CD14-positive monocyte (primary cell): ENCODE data around the gene MEGF9. TPM values are rescaled to one million over a fixed set of nuclear protein-coding genes. Genes with fewer than 3 reads are reported as not detected.

Experiments used
- DNase-seq, 3 donors: peaks; one replicate each; pipeline ENCODE4 v3.0.0-alpha.2; 2011 to 2022
- H2AFZ ChIP-seq: 2 replicates; pipeline ENCODE4 v1.6.0; 2012; ENCODE audit warnings: mild to moderate bottlenecking, low read depth, low read length, inconsistent platforms; ENCODE audit not compliant: insufficient read depth, poor library complexity, severe bottlenecking
- H3K27ac ChIP-seq, 2 donors: 1 replicate in 1 of 2; 2 replicates in 1 of 2; pipeline ENCODE4 v1.5.1; 2012 to 2013; ENCODE audit warnings: low read length in 2 of 2, control low read depth in 1 of 2, inconsistent platforms in 1 of 2, low read depth in 1 of 2, mild to moderate bottlenecking in 1 of 2
- H3K27me3 ChIP-seq, 2 donors: one replicate each; pipeline versions ENCODE4 v1.6.0 to v1.6.1; 2011 to 2013; ENCODE audit warnings: low read length in 2 of 2; ENCODE audit not compliant: control insufficient read depth in 2 of 2, insufficient read depth in 2 of 2
- H3K36me3 ChIP-seq, 2 donors: replicated peaks in 1 of 2; 1 replicate in 1 of 2; 2 replicates in 1 of 2; pipeline versions ENCODE4 v1.5.1 to v1.6.1; 2012 to 2013; ENCODE audit warnings: low read length in 2 of 2, control low read depth in 1 of 2, inconsistent platforms in 1 of 2, mild to moderate bottlenecking in 1 of 2; ENCODE audit not compliant: insufficient read depth in 2 of 2, control insufficient read depth in 1 of 2
- H3K4me1 ChIP-seq, 2 donors: 1 replicate in 1 of 2; 2 replicates in 1 of 2; pipeline versions ENCODE4 v1.5.1 to v1.6.1; 2012 to 2013; ENCODE audit warnings: low read length in 2 of 2, control low read depth in 1 of 2, inconsistent platforms in 1 of 2, mild to moderate bottlenecking in 1 of 2, moderate library complexity in 1 of 2; ENCODE audit not compliant: insufficient read depth in 2 of 2, control insufficient read depth in 1 of 2
- H3K4me2 ChIP-seq: replicated peaks from 2 replicates; pipeline ENCODE3; 2012; ENCODE audit warnings: low read length, moderate library complexity, mild to moderate bottlenecking; ENCODE audit not compliant: poor library complexity, severe bottlenecking; ENCODE audit errors: extremely low read depth
- H3K4me3 ChIP-seq, 3 experiments: fragments of 200-600 bp in 1 of 3; sonication (generic) in 1 of 3; replicated peaks in 1 of 3; 1 replicate in 2 of 3; 2 replicates in 1 of 3; pipeline ENCODE4 v1.5.1; 2011 to 2013; ENCODE audit warnings: low read length in 3 of 3, mild to moderate bottlenecking in 3 of 3, control low read depth in 2 of 3, low read depth in 2 of 3, inconsistent platforms in 1 of 3, moderate library complexity in 1 of 3
- H3K79me2 ChIP-seq: 2 replicates; pipeline ENCODE4 v1.6.0; 2012; ENCODE audit warnings: mild to moderate bottlenecking, control low read depth, inconsistent platforms, low read length, moderate library complexity; ENCODE audit not compliant: insufficient read depth
- H3K9ac ChIP-seq: 2 replicates; pipeline ENCODE4 v1.6.0; 2017; ENCODE audit warnings: low read length, mild to moderate bottlenecking; ENCODE audit not compliant: insufficient read depth, poor library complexity, severe bottlenecking
- H3K9me3 ChIP-seq, 2 donors: replicated peaks in 1 of 2; 1 replicate in 1 of 2; 2 replicates in 1 of 2; pipeline versions ENCODE4 v1.5.1 to v1.6.1; 2012 to 2013; ENCODE audit warnings: low read length in 2 of 2, control low read depth in 1 of 2; ENCODE audit not compliant: control insufficient read depth in 1 of 2, insufficient read depth in 1 of 2
- H4K20me1 ChIP-seq: 2 replicates; pipeline ENCODE4 v1.6.0; 2012; ENCODE audit warnings: mild to moderate bottlenecking, low read length, control low read depth, moderate library complexity; ENCODE audit not compliant: insufficient read depth
- H3K27ac Mint-ChIP-seq, 7 donors: one replicate each; pipeline ENCODE4 v1.8.0; 2020; ENCODE audit warnings: mild to moderate bottlenecking in 7 of 7, mixed read lengths in 7 of 7, moderate library complexity in 6 of 7, inconsistent platforms in 2 of 7
- H3K27me3 Mint-ChIP-seq, 3 donors: one replicate each; pipeline ENCODE4 v1.8.0; 2021 to 2022; ENCODE audit warnings: low read depth in 3 of 3, mild to moderate bottlenecking in 3 of 3, mixed read lengths in 3 of 3, moderate library complexity in 3 of 3, inconsistent platforms in 1 of 3
- H3K36me3 Mint-ChIP-seq, 2 donors: one replicate each; pipeline ENCODE4 v1.8.0; 2020; ENCODE audit warnings: mixed read lengths in 2 of 2, inconsistent platforms in 1 of 2, mild to moderate bottlenecking in 1 of 2
- H3K4me1 Mint-ChIP-seq: one replicate; pipeline ENCODE4 v1.8.0; 2020; ENCODE audit warnings: mild to moderate bottlenecking, mixed read lengths
- H3K4me3 Mint-ChIP-seq, 2 donors: one replicate each; pipeline ENCODE4 v1.8.0; 2020; ENCODE audit warnings: mild to moderate bottlenecking in 2 of 2, mixed read lengths in 2 of 2, moderate library complexity in 1 of 2
- H3K9me3 Mint-ChIP-seq, 7 donors: one replicate each; pipeline ENCODE4 v1.8.0; 2020 to 2022; ENCODE audit warnings: mixed read lengths in 7 of 7, mild to moderate bottlenecking in 6 of 7, moderate library complexity in 6 of 7, inconsistent platforms in 2 of 7
- CTCF ChIP-seq: fragments of 200-600 bp; IDR thresholded peaks from one replicate; pipeline ENCODE4 v1.8.0; 2022; ENCODE audit warnings: antibody characterized with exemption, mild to moderate bottlenecking
- WGBS: methylation state at CpG from one replicate; pipeline ENCODE4 v1.1.5; 2013; ENCODE audit warnings: missing lambda C conversion rate; ENCODE audit not compliant: insufficient coverage; 5-methylcytosine and 5-hydroxymethylcytosine counted together
- intact Hi-C, 2 donors: fragments of 100-400 bp; cut with micrococcal nuclease; formaldehyde crosslinking; loops; one replicate each; pipeline versions ENCODE4 v1.15.0 to v1.15.1; 2023
- polyA plus RNA-seq, 3 donors: library from polyadenylated mRNA; depleted of rRNA in 1 of 3; unstranded in 2 of 3; stranded (reverse) in 1 of 3; fragments of 300-500 nt in 2 of 3; fragments of >200 nt in 1 of 3; fragmentation: Illumina TruSeq in 2 of 3; gene quantifications; 1 replicate in 2 of 3; 2 replicates in 1 of 3; pipeline ENCODE4 v1.2.3, GENCODE V29; 2012 to 2021

Gene MEGF9
- polyA plus RNA-seq, 3 donors: 45.0 to 92.8 (median 89.7) TPM

- H3K27ac Mint-ChIP-seq: peak overlapping the region in 6 of 7 donors; percentile 19 to 84 (median 46)
- H3K9ac ChIP-seq: no peak overlapping the region
- no peaks in the 10 kb centered on the region for H3K27me3 Mint-ChIP-seq
Observed at GRCh38 chr9:120619751-120620655, 94.3 kb downstream of the MEGF9 start.

More at GRCh38 chr9:120619751-120620655, 94.3 kb downstream of the MEGF9 start:
- Histone ChIP-seq H3K27ac (peak overlapping the region in 1 of 2 donors; percentile 65), H3K79me2 (peaks cover 91% of the 10 kb centered on the region), H3K4me3 (no peak overlapping the region), H3K4me2 (no peak overlapping the region), H3K9me3 (no peaks in the 10 kb centered on the region), H3K27me3 (no peaks in the 10 kb centered on the region), H2AFZ (no peak overlapping the region), H3K4me1 (peaks cover 0 to under 1% of the 10 kb centered on the region in 2 donors), H4K20me1 (peaks cover 100% of the 10 kb centered on the region), H3K36me3 (peaks cover 78 to 97% of the 10 kb centered on the region in 2 donors)
- intact Hi-C loops: no loop called here
- Mint-ChIP-seq H3K4me3 (no peak overlapping the region), H3K4me1 (peaks cover 15% of the 10 kb centered on the region), H3K9me3 (no peaks in the 10 kb centered on the region), H3K36me3 (peaks cover 54 to 81% of the 10 kb centered on the region in 2 donors)
- WGBS: 95% methylated on average over 2 of the region's 8 CpGs
- peak; percentile 45 to 57 (median 56) for DNase-seq
- peak; percentile 78 for TF ChIP-seq CTCF
